Activated effector memory CD4-positive, alpha-beta T cell treated with Interleukin-2 at 50 U/mL for 16 hours (primary cell): ENCODE data around the gene TIGD7.

Experiments
- DNase-seq: peaks from one replicate; pipeline ENCODE4 v3.0.0-alpha.2; 2020

Gene TIGD7

GRCh38 chr16:3305109-3306068 is at the start of gene TIGD7, which contains the start of gene ZNF75A:
TSS of gene TIGD7 (minus strand) at chr16:3305430. CDS start at chr16:3300614, 4,816 bp downstream.
TSS of gene ZNF75A (plus strand) at chr16:3305497. CDS start at chr16:3308429, 2,932 bp downstream.
- peak; percentile 72 for DNase-seq

GRCh38 chr16:3349175-3349574 is 43.9 kb upstream of the TIGD7 start:
- no peak for DNase-seq

GRCh38 chr16:3348547-3349167 is 43.4 kb upstream of the TIGD7 start:
- no peak for DNase-seq

GRCh38 chr16:3347586-3347985 is 42.4 kb upstream of the TIGD7 start:
- no peak for DNase-seq

- no peak for DNase-seq
Observed at GRCh38 chr16:3346041-3346440, 40.8 kb upstream of the TIGD7 start.

GRCh38 chr16:3328643-3329042 is 23.4 kb upstream of the TIGD7 start:
- no peak for DNase-seq

- DNase-seq, result no peak
Observed at GRCh38 chr16:3328104-3328503, 22.9 kb upstream of the TIGD7 start.

- DNase-seq, result no peak
Observed at GRCh38 chr16:3327514-3327913, 22.3 kb upstream of the TIGD7 start.

GRCh38 chr16:3321816-3322215 is 16.6 kb upstream of the TIGD7 start:
- DNase-seq, result no peak

- DNase-seq, result no peak
Observed at GRCh38 chr16:3317315-3317999, 12.2 kb upstream of the TIGD7 start.

- no peak for DNase-seq
Observed at GRCh38 chr16:3311496-3311895, 6.3 kb upstream of the TIGD7 start.

GRCh38 chr16:3306078-3306477 is 848 bp upstream of the TIGD7 start:
- no peak for DNase-seq

- no peak for DNase-seq
Observed at GRCh38 chr16:3304370-3304769, 860 bp downstream of the TIGD7 start.

- no peak for DNase-seq
Observed at GRCh38 chr16:3295783-3296182, 9.4 kb downstream of the TIGD7 start.

GRCh38 chr16:3295209-3295608 is 10.0 kb downstream of the TIGD7 start:
- no peak for DNase-seq

GRCh38 chr16:3292604-3293003 is 12.6 kb downstream of the TIGD7 start:
- DNase-seq, result no peak

- no peak for DNase-seq
Observed at GRCh38 chr16:3289998-3290673, 15.1 kb downstream of the TIGD7 start.

- no peak for DNase-seq
Observed at GRCh38 chr16:3285131-3285530, 20.1 kb downstream of the TIGD7 start.

- no peak for DNase-seq
Observed at GRCh38 chr16:3283543-3284447, 21.4 kb downstream of the TIGD7 start.

GRCh38 chr16:3282730-3283542 is 22.3 kb downstream of the TIGD7 start, which contains the start of gene ZNF263:
TSS of gene ZNF263 (plus strand) at chr16:3283491. CDS start at chr16:3283819, 328 bp downstream.
- peak; percentile 88 for DNase-seq
